ENCODE data around the gene CENPP.

CENPP gene

GRCh38 chr9:92645041-92645440 is 319.3 kb downstream of the CENPP start:
- no peak for DNase-seq

- no peak for DNase-seq
Measured at GRCh38 chr9:92647671-92648473, 322.1 kb downstream of the CENPP start.

- no peak for DNase-seq
Measured at GRCh38 chr9:92648474-92648971, 322.8 kb downstream of the CENPP start.

GRCh38 chr9:92649007-92649406 is 323.3 kb downstream of the CENPP start:
- DNase-seq, result no peak

DNA sequence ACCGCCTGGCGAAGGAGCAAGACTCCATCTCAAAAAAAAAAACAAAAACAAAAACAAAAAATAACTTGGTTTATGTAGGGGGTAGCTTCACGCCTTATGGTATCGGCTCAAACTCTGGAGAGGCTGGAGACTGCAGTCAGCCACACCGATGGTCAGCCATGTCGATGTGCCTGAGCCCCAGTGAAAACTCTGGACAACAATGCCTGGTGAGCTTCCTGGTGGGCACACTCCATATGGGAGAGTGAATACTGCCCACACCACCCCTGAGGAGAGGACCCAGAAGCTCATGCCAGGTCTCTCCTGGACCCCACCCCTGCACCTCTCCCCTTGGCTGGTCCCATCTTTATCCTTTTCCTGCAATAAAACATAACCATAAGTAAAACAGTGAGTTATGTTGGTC is 324.5 kb downstream of the CENPP start:
- DNase-seq, result no peak

DNA sequence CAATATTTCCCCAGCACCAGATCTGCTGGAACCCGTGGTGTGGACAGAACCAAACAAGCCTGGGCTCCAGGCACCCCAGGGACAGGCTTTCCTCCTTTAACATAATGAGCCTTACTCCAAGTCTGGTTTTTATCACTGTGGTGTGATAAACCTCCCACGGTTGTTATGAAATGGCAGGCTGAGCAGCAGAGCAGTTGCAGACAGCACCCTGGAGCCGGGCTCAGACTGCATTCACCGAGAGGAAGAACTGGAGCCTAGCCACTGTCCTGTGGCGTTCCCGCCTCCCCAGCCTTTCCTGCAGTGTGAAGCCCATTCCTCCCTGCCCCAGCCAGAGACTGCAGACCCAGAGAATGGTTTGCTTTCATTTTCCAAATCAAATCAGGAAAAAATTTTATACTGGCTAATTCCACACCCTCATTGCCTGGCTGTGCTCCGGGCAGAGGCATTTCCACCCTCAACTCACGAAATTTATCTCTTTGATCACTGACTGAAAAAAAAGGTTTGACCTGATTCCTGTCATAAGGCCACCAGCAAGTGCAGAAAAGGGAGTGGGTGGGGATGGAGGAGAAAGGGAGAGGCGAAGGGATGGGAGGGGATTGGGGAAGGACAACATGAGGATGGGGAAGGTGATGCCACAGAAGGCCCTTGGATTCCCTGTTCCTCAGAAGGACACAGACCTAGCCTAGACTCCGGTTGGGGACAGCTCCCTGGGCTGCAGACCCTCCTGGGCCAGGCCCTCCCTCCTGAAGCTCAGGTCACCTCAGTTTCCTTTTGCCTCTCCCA is 325.3 kb downstream of the CENPP start:
- DNase-seq, result no peak

GRCh38 chr9:92652461-92652860 is 326.7 kb downstream of the CENPP start:
- no peak for DNase-seq

DNA sequence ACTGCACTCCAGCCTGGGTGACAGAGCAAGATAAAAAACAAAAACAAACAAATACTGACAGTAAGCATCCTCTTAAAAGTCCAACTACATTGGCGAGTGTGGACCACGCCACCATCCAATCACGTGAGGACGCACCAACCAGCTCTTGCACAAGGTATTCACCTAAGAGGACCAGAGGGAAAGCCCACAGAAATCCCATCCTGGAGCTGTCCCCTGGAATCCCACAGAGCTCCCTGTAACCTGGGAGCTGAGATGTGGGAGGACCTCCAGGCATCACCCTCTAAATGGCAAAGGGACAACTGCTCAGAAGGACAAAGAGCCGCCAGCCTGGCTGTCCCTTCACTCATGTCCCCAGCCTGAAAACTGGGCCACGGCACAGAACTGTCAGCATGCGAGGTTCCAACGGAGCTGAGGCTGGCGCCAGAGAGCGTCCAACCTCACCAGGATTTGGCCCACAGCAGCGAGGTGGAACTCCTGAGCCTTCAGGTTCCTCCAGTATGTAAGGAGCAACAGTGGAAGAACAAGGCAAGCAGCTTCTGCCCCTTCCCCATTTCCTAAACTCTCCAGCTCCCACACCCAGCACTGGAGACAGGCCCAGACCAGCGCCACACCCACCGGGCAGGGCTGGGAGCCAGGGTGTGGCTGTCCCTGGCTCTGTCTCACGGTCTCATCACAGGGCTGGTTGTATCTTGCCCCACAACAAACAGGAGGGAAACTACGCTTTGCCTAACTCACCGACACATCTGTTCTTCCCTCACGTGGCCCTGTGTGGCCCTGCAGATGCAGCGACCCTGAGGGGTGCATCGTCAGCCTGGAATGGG is 328.9 kb downstream of the CENPP start:
- DNase-seq, result no peak

DNA sequence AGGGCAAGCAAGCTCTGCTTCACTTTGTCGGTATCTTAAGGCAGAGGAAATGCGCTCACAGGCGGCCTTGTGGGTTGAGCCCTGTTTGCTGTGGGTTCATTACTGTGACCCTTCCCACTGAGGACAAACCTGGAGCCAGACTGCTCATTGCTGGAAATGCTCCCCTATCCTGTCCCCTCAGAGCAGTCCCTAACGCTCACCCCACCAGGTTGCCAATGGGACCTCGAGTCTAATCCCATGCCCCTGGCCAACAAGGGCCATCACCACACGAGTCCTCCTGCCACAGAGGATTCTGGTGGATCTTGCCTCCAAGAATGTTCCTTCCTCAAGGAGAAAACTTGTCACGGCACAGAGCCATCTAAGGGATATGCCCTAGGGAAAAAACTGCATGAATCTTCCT is 329.6 kb downstream of the CENPP start:
- no peak for DNase-seq

DNA sequence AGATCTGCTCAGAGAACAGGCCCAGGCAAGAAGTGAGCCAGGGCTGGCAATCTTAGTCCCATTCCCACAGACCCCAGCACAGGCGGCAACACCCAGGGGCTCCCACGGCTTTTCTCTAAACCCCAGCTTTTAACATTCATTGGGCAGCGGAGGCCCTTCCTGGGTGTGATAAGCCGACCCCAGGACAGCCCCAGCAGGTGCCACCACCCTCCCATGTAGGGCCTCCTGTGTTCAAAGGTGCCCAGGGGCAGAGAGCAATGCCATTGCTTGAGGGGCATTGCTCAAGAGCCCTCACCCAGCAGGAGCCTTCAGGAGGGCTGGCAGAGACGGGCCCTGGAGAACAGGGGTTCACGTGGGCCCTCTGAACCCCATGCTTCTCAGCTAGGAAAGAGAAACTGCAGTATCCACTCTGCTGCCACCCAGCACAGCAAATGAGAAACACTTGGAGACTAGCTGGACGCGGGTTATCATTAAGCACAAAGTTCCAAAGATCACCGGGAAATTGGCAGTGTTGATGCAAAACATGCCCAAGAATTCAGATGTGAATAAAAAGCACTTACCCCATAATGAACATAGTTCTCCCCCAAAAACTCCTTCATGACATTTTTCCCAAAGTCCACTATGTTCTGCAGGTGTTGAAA is 330.3 kb downstream of the CENPP start:
- no peak for DNase-seq

GRCh38 chr9:92656537-92656925 is 330.8 kb downstream of the CENPP start:
- DNase-seq, result no peak

DNA sequence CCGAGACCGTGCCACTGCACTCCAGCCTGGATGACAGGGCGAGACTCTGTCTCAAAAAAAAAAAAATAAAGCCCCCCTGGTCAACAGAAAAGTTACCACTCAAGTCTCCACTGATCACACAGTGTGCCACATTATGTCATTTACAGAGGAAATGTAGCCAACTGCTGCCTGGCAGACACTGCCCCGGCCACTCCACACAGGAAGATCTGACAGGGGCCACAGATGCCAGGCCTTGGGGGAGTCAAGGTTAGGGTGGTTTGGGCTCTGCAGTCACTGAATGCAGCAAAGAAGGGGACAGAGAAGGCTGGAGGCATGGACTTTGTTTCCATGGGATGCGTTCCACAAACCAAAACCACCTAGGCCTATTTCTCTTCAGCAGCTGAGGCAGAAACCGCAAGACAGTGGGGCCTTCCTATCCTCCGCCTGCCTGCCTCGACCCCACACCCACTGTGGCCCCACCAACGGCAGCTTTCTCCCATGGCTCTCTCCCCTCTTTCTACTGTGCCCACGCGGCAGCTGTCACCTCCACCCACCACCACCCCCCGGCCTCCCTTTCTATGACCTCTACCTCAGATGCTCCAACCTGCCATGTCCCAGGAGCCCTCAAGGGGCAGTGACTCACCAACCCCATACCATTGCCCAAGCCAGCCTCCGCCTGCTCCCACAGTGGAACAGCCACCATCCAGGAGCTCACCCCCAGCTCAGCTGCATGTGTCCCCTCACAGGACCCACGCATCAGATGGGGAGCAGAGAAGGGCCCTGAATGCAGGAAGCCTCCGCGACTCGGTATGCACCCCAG is 331.7 kb downstream of the CENPP start:
- no peak for DNase-seq

GRCh38 chr9:92658176-92658575 is 332.4 kb downstream of the CENPP start:
- DNase-seq, result no peak

DNA sequence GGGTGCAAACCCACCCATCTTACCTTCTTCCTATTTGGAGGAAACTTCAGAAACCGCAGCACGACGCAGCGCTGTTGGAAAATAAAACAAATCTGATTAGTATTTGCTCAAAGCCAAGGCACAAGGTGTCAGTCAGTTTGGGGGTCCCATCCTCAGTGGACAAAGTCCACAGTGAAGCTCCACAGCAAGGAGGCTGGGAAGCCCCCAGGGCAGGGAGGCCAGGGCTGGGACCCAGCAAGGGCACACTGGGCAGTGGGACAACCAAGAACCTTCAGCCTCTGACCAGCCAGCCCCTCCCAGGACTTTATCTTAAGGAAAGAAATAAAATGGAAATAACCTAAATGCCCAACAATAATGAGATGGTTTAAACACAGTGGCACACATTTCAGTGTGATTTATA is 332.9 kb downstream of the CENPP start:
- DNase-seq, result no peak

GRCh38 chr9:92659601-92660000 is 333.8 kb downstream of the CENPP start:
- no peak for DNase-seq

- DNase-seq, result no peak
Measured at GRCh38 chr9:92660266-92660665, 334.5 kb downstream of the CENPP start.

GRCh38 chr9:92661127-92661526 is 335.4 kb downstream of the CENPP start:
- no peak for DNase-seq

- DNase-seq, result no peak
Measured at GRCh38 chr9:92661743-92662142, 336.0 kb downstream of the CENPP start.

GRCh38 chr9:92663126-92663525 is 337.4 kb downstream of the CENPP start:
- no peak for DNase-seq

DNA sequence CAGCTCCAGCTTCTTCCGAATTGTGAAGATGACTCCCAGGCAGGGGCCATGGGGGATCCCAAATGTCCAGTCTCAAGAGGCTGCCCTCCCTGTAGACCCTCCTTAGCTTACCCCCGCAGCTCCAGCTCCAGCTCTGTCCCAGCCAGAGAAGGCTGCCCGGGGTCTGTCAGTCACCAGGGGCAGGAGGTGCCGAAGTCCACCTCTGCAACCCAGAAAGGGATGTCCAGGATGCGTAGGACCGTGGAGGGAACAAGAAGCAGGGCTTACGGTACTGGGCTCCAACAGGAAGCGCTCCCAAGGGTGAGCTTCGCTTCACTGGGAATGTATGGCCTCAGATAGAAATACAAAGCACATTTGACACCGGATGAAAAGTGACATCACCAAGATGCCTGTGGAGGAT is 338.2 kb downstream of the CENPP start:
- no peak for DNase-seq

DNA sequence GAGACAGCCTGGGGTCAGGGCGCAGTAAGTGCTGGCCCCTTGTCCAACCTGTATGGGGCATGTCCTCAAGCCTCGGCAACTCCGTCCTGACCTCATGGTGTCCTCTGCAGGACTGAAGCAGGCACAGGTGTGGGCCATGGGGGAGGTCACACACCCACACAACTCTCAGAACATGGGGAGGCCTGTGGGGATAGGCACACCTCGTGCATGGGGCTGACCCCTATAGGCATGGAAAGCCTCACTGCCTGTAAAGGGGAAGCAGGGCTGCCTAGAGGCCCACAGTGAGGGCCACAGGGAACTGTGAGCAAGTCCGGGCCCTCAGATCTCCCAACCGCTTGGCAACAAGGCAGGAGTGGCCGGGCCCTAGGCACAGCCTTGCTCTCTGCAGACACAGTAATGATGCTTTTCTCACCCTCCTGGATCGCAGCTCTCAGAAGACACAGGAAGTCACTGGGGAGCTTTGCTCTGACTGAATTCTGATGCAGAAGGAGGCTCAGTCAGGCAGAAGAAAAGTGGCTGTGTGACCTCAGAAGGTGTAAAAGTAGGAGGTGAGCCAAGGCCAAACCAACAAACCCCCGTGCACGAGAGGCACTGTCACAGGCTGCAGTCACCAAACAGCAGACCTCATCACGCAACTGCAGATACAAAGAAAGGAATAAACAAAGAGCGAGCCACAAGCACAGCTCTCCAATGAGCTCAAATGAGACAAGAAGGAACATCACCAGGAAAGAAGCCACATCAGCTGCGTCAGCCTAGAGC is 338.8 kb downstream of the CENPP start:
- DNase-seq, result no peak
